ENCODE measurements around the gene PHEX.

Gene PHEX

DNA sequence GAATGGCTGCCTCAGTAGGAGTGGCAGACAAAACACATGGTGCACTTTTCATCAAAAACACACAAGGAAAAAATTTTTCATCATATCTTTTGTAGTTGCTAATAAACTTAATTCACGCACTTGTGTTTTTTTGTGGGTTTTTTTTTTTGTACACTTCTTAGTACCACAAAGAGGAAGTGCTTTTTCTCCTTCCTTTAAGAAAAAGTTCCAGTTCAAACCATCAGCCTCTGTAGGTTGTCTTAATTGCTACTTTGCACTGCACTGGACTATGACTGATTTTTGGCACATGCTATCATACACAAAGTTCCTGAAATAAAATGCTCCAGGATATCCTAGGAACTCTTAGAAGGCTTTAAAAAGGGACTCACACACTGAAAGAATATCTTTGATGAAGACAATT lies at the start of gene PHEX:
Gene PHEX (plus strand): TSS at position 242 of the 400 bp plus-strand sequence. CDS start 681 bp downstream, outside the sequence.
- no peak for DNase-seq

DNA sequence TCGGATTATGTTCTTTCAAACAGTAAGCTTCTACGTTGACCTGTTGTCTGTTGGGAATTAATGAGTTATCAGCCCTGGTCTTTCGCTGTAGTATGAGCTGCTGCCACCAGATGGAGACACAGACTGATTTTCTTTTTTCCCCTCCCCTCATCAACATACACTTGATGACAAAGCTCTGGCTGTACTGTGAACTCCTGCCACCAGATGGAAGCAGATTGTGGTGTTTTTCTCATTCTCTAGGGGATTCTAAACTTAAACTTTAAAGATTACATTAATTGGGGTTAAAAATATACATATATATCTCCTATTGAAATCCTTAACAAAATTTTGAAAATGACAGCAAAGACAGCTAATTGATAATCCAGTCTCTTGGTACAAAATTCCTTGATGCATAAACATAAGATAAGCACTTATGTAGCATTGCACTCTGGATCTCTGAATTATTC lies 46.8 kb upstream of the PHEX start:
- peak; percentile 3 to 18 (median 15) for DNase-seq

DNA sequence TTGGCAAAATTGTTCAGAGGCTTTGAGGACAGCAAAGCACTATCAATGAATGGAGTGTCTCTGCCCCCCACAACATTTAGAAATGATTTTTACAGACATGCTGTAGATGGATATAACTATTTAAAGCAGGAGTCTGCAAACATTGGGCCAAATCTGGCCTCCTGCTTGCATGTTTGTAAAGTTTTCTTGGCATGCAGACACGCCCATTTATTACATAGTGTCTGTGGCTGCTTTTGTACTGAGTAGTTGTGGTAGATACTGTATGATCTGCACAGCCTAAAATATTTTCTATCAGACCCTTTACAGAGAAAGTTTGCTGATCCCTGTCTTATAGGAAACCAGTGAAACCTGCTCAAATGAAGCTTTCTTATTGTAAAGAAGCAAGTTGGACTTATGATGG lies 45.5 kb upstream of the PHEX start:
- no peak for DNase-seq

DNA sequence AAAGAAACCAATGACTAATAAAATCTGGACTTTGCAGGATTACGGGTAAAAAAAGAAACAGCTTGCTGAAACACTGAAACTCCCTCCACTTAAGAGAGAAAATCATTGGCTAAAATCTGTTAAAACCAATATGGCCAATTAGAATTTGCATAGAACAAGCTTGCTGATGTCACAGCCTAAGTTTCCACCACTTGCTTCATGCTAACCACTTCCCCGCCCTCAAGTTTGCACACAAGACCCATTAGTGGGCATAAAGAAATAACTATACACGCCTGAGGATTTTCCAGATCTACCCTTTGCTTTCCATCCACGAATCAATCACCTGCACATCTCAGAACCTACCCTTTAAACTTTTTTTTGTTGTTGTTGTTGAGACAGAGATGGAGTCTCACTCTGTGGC lies 42.7 kb upstream of the PHEX start:
- DNase-seq, result no peak

DNA sequence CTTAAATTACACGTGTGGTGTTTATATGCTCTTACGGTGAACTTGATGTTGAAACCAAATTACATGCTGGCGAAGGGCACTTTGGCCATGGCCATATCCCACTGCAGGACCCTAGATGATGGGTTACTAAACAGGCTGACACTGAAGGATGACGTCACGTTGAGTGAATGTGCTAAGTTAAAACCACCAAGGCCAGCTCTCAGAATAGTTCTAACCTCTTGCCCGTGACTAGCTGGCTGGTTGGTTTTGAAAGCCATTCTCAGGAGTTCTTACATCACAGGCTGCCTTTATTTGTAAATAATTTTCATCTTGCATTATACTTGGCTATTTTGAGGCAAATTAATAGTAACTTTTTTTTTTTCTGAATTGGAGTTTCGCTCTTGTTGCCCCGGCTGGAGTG lies 41.3 kb upstream of the PHEX start:
- no peak for DNase-seq

DNA sequence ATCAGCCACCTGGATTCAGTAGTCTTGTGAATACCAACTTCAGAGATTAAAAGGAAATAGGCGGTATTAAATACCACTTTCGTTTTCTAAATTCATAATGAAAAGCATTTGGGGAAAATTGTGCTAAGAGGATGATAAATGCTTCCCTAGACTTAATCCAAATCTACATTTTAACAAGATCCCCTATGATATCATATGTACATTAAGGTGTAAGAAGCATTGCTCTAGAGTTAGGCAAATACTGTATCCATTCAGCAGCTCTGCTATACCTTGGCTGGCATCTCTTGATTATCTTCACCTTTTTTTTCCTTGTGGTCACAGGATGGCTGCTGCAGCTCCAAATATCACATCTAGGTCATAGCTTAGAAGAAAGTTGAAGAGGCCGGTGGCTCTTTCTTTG lies 40.6 kb upstream of the PHEX start:
- DNase-seq, result no peak

DNA sequence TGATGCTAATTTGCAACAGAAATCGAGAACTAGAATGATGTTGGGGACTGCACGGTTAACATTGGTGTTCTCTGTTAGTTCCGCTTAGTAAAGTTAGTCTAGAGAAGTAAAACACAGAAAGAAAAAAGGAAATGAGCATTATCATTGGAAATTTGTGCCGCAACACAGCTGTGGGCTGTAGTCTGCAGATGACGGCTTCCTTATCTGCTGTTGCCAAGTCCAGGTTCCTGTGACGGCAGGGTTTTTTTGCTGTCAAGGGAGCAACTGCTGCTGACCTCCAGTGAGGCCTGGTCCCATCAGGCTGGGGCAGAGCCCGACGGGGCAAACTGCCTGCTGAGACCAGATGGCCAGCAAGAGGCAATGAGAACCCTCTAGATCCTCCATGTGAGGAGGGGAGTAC lies 38.9 kb upstream of the PHEX start:
- DNase-seq, result no peak

DNA sequence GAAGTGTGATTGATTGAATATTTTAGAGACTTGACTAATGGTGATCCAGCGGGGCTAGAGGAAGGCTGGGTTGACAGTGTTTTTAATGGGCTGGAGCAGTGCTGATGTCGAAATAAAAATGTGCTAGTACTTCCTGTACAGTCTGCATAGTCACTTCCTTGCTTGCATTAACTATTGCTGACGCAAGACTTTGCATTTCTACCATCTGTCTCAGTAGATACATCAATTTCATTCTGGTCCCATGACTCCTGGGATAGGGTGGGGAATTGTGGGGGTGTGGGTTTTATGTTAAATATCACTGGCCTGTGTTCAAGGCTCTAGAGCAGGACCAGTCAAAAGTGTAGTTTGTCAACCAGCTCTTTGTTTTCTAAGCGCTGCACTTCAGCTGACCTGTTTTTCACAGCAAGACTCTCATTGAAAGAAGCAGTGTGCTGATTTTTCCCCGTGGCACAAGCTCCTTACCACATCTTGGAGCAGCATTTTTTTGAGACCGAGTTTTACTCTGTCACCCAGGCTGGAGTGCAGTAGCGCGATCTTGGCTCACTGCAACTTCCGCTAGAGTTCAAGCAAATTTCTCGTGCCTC lies 35.2 kb upstream of the PHEX start:
- no peak for DNase-seq

DNA sequence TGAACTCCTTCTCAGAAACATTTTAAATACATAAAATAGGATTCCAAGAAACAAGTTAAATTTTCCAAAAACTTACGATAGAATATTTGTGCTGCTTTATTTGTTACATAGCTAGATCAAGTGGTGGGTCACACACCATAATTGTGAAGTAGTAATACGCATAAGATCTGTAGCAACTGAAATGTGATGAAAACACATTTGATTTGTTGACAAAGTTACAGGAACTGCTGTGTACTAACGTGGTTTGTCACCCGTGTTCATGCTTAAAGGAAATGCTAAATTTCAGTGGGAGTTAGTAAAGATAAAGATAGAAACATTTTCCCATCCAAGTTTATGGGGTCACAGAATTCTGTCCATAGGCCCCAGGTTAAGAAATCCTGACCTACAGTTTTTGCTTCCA lies 34.1 kb upstream of the PHEX start:
- DNase-seq, result no peak

DNA sequence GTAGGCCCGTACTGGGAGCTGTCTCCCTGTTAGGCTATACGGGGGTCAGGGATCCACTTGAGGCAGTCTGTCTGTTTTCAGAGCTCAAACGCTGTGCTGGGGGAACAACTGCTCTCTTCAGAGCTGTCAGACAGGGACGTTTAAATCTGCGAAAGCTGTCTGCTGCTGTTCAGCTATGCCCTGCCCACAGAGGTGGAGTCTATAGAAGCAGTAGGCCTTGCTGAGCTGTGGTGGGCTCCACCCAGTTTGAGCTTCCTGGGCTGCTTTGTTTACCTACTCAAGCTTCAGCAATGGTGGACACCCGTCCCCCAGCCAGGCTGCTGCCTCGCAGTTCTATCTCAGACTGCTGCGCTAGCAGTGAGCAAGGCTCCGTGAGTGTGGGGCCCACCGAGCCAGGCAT lies 27.3 kb upstream of the PHEX start:
- DNase-seq, result no peak

DNA sequence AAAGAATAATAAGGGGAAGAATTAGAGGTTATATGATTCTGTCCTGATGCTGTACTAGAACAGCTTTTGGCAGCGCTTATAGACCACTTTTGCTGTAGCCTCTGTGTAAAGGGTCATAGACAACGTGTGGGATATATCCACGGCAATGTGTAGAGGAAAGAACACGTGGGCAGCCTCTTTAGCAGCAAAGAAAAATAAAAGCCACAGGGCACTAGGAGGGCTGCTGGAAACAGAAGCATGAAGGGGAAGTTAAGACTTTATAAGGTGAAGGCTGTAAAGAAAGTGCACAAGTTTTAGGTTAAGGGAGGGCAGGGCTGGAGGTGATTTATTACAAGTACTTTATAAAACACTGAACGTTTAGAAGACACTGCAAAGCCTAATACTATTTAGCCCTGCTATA lies 20.1 kb upstream of the PHEX start:
- DNase-seq, result no peak

DNA sequence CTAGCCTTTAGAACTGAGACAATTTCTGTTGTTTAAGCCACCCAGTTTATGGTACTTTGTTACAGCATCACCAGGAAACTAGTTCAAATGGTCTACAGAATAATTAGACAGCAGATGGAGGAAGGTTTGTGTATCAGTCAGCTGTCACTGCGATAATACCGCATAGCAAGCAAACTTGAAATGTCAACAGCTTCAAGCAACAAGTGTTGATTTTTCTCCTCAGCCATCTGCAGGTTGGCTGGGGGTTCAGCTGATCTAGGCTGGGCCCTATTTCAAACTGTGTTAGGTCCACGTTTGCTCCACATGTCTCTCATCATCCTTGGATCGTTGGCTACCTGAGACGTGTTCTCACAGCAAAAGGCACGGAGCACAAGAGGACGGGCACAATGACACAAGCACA lies 19.2 kb upstream of the PHEX start:
- no peak for DNase-seq

DNA sequence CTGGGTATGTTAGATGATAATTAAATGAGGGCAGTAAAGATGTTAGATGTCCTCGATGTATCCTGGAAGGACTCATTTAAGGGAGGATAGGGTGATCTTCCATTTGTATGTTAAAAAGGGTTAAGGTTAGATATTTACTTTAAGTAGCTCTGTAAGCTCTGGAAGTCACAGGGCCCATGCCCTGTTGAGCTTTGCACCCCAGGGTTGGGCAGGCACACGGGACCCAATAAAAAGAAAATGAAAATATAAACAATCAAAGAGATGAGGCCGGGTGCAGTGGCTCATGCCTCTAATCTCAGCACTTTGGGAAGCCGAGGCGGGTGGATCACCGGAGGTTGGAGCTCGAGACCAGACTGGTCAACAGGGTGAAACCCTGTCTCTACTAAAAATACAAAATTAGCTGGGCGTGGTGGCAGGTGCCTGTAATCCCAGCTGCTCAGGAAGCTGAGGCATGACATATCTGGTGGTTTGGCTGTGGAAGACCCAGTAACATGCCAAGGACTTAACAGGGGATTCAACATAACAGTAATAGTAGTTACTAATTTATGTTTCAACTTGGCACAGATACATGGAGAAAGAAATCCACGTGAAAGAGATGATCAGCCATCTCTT lies 16.9 kb upstream of the PHEX start:
- no peak for DNase-seq

DNA sequence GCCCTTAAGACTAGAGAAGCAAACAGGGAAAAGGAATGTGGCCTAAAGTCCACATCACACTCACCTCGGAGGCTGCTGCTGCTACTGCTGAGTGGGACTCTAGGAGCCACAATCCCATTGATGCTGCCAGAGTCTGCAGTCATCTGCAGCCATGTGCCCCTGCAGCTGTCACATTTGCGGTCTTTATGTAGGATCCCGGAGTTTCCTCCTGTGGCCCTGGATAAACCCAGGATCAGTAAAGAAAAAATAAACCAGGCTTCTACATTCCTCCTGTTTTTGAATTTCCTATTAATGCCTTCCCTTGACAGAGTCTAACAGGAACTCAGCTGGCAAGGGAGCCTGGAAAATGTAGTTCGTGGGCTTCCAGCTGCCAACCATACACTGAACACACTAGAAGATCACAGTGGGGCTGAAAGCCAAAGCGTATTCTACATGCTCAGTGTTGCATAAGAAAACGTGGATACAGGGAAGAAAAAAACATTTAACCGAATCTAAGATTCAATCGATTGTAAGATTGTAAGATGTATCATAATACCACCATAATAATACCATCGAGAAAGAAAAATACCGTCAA lies 10.3 kb upstream of the PHEX start:
- no peak for DNase-seq

DNA sequence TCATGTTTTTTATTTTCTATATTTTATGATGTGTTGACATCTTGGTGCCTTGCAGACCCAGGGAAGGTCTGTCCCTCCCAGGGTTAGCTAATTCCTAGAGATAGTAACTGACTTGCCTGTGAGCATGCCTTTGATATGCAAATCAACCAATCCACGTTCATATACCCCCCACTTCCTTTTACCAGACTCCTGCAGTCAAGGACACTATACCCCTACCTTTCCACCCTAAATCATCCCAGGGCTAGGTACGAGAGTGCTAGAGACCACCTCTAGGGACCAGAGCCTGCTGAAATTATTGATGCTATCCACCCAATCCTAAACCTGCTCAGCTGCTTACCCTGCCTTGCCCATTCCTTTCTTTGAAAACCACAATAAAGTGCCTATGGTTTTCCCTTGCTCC lies 7.5 kb upstream of the PHEX start:
- DNase-seq, result no peak

DNA sequence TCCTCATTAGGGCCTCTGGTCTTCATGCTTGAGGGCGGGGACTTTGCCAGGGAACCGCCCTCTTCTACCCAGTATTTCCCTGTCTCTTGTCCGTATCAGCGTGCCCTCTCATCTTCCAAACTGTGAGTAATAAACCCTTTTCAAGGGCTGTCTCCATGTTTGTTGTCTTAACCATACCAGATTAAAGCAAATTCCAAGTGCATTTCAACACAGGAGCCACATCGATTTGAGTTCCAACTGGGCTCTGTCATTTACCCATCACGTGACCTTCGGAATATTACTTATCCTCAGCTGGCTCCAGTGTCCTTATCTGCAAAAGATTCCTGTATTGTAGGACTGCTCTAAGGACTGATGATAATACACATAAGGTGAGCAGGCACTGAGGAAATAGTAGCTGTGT lies 6.4 kb upstream of the PHEX start:
- no peak for DNase-seq

DNA sequence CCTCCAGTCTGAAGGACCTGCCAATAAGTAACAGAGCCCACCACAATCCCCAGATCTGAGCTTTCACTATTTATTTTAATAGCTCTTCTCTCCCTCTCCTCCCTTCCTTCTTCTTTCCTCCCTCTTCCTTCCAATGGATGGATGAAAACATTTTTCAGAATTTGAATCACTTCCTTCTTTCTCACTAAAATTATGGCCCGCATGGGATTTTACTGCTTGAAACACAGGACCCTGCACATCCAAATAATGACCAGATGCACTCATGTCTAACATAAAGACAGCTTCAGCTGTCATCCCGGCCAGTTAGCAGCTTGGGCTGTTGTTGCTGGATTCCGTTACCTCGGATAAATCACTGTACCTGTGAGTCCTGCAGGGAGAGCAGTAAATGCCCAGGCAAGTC lies 5.4 kb upstream of the PHEX start:
- no peak for DNase-seq

DNA sequence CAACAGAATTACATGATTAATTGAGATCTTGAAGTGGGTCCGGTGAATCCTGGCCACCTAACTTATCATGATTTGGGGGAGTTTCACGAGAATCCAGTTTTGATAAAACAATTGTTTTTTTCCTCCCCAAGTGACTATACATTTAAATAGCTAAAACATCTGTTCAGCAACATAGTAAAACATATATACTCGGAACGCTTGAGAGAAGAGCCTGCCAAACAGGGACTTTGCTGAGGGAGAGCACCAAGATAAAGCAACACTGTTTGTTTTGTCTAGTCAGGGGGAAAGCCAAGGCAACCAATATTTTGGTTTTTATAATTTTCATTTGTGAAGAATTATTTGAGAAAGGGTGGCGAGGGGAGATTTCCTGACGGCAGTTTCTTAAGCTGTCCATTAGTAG lies 381 bp downstream of the PHEX start:
- no peak for DNase-seq

DNA sequence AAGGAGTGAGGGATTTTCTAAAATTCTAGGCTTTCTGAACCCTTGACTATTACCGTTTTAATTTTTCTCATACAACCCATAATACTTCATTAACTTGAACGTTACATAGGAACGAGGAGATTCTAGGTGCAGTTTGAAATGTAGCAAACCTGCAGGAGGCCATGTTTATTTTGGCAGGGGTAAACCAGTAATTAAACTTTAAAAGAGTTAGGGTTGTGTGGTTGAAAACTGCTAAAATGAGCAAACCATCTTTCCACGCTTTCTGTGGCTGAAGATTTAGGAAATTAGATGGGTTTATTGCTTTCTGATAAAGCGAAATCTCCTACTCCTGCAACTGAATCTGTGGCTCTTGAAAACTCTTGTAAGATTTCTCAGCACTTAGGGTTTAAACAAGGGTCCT lies 1.7 kb downstream of the PHEX start:
- DNase-seq, result no peak

DNA sequence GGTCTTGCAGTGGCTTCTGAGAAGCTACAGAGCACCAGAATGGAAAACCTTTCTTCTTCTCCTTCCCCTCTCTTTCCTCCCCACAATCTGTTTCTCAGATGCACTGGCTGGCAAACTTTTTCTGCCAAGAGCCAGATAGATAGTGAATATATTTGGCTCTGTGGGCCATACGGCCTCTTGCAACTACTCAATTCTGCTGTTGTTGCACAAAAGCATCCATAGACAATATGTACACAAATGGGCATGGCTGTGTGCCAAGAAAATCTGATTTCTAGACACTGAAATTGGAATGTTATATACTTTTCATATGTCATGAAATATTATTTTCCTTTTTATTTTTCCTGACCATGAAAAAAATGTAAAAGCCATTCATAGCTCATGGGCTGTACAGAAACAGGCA lies 3.1 kb downstream of the PHEX start:
- no peak for DNase-seq

DNA sequence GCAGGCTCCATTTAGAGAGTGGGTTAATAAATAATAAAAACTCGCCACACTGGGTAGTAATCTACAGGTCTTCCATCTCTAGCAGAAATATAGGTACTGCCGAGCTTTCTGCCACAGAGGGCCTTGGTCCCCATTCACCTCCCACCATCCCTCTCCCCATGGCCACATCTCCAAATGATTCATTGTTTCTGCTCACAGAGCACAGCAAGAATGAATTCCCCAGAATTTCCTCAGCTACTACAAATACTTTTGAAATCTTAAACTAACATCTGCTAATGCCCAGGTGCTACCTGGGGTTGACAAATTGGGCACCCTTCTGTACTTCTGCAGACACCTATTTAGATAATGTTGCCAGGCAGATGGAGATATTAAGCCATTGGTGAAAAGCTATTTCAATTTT lies 5.1 kb downstream of the PHEX start:
- no peak for DNase-seq

DNA sequence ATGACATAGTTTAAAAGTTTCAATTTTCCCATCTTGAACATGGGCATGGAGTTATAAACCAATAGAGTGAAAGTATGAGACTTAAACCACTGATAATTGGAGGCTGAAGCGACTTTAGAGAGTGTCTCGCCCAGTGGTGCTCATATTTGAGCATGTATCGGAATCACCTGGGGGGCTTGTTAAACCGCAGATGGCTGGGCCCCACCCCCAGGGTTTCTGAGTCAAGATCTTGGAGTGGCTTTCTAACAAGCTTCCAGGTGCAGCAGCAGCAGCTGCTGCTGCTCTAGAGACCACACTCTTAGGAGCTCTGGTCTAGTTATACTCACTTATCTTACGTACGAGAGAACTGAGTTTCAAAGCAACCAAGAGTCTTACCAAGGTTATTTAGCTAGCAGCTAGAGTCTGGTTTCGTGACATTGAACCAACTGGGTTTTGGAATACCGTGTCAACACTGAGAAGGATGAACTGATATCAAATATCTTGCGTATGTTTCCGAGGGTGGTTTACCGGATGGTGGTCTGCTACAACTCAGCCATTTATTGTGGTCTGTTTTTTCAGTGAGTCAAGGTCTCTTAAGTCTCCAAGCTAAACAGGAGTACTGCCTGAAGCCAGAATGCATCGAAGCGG lies 5.9 kb downstream of the PHEX start:
- no peak for DNase-seq

DNA sequence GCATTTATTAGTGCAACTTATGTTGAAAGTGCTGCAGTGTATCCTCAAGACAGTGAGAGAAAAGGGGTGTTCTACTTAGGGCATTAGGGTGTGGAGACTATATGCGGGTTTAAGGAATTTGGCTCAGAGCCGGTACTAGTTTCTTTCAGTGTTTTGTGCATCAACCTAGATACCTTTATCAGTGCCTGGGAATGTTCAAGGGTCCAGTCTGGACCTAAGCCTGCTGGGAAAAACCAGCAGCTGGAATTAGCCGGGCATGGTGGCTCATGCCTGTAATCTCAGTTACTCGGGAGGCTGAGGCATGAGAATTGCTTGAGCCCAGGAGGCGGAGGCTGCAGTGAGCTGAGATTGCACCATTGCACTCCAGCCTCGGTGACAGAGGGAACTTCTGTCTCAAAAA lies 7.4 kb downstream of the PHEX start:
- DNase-seq, result no peak

DNA sequence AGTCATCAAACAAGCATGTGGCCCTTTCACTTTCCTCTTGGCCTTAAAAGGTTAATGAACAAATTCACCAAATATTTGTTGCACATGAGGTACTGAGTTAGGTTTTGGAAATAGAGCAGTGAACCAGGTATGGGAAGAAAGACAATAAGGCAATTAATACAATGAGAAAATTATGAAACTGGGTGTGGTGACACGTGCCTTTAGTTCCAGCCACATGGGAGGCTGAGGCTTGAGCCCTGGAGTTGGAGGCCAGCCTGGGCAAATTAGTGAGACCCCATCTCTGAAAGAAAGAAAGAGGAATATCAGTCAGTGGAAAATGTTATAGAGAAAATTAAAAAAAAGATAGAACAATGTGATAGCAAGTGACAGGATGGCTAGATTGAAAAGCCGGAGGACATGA lies 8.1 kb downstream of the PHEX start:
- no peak for DNase-seq

Measured in activated CD4-positive, CD25-positive, alpha-beta regulatory T cell (primary cell).